Activated effector memory CD4-positive, alpha-beta T cell treated with anti-CD3 and anti-CD28 coated beads, Interleukin-2, amount 50 U/mL, for 16 hours (primary cell): ENCODE data around the gene IL13RA1.
"Not testable (repeated sequence)": the region's sequence is repeated elsewhere in the genome, so short reads cannot be mapped to it uniquely, and the experiment has no call there.

ENCODE experiments used
- DNase-seq: peaks from one replicate; pipeline ENCODE4 v3.0.0-alpha.2; 2020

The IL13RA1 gene

DNA sequence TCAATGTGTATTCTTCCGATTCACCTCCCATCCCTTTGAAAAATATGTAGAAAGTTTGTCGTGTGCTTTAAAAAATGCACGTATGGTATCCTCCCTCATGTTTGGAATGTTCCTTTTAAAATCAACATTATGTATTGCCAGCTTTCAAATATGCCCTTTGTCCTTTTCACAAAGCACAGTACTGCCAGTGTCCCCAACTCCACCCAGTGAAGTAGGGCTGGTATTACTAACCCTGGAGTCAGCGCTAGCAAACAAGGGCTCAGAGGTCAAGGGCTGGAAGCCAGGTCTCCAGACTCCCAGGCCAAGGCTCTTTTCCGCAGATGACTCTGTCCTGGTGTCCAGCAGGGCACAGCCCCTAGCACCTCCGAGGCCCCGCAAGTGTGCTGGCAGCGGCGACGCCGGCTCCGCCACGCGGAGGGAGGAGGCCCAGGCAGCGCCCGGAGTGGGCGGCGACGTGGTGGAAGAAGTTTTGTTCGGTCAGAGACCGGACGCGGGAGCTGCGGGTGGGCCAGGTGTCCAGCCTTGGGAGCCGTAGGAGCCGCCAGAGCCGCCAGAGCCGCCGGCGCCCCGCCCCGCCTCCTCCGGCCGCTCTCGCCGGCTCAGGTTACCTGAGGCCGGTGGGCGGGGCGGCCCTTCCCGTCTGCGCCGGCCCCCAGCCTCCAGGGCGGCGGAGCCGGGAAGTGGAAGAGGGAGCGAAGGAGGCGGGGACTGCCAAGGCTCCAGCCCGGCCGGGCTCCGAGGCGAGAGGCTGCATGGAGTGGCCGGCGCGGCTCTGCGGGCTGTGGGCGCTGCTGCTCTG is at the start of gene IL13RA1:
IL13RA1 (plus strand) TSS at position 720 of the 799 bp plus-strand sequence; CDS start at position 753, 33 bp downstream.
- peak; percentile 65 for DNase-seq

DNA sequence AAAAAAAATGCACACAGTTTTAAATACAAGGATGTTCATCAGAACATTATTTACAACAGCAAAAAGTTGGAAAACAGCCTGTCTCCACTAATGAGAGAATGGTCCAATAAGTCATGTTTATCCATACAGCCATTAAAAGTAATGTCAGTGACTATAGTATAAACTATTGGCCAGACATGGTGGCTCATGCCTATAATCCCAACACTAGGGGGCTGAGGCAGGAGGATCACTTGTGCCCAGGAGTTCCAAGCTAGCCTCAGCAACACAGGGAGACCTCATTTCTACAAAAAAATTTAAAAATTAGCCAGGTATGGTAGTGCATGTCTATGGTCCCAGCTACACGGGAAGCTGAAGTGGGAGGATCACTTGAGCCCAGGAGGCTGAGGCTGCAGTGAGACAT is 48.1 kb upstream of the IL13RA1 start:
- DNase-seq, result no peak

DNA sequence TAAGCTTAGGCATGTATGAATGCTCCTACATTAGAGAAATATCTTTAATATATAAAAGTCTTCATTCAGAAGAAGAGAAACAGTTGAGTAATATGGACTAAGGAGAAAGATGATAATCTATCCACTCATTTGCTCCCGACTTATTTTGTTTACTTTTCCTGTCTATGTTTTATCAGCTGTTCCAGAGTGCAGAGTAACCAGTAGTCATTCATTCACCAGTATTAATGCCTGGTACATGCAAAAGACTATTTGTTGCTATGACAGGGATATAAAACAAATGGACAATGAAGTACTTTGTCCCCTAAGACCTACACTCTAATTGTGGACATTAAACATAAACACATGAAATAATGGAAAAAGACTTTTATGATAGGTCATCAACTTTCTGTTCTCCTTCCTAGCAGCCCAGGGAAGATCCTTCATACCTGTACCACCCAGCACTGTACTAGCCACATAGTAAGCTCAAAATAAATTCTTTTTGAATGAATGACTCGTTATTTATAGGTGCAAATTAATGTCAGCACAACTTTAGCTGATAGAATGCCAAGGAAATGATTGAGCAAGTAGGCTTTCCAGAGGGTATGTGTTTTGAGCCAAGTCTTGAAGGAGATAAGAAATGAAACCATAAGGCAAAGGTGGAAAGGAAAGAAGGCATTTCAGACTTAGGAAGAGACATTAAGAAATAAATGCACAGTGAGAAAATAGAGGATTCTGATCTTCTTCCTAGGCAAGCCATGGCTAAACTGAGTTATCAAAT is 45.0 kb upstream of the IL13RA1 start:
- DNase-seq, result no peak

DNA sequence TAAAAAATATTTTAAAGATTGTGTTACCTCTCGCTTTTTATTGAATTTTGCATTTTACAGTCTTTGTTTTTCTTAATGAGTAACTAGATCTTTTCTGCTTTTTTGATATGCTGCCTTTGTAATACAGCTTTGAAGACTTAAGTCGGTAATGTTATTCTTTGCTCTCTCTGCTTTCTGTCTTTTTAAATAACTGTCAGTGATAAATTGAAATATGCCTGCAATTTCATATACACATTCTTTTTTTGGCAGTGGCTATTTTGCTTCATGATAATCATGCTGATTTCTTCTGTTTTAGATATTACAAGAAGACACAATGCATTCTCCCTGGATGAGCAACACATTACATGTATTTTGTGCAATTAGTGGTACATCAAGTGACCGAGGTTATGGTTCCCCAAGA is 42.0 kb upstream of the IL13RA1 start:
- no peak for DNase-seq

DNA sequence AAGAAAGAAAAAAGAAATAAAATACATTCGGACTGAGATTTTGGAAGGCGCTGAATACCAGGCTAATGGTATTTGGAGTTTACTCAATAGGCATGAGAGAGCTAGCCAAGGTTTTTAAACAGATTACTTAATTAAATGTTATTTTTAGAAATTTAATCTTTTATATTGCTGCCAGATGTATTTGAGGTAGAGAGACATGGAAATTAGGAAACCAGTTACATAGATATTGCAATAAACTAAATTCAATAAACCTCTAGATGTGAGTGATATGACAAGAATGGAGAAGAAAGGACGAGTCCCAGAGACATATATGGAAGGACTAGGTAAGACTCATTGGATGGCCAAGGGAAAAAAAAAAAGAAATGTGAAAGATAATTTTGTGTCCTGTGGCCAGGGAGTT is 38.5 kb upstream of the IL13RA1 start:
- no peak for DNase-seq

DNA sequence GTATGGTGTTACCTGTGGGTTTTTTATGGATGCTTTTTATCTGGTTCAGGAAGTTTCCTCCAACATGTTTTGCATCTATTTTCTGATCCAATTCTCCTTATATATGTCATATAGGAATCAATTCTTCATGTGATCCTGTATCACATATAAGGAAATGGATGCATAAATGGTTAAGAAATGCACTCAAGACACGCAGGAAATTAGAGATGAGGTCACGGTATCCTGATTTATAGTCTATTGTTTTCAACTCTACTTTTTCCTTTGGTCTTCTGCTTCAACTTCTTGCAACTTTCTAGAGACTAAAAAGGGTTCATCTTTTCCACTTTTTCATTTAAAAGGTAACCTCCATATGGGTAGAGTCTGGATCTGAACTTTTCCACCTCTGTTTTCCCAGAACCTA is 33.6 kb upstream of the IL13RA1 start:
- no peak for DNase-seq

DNA sequence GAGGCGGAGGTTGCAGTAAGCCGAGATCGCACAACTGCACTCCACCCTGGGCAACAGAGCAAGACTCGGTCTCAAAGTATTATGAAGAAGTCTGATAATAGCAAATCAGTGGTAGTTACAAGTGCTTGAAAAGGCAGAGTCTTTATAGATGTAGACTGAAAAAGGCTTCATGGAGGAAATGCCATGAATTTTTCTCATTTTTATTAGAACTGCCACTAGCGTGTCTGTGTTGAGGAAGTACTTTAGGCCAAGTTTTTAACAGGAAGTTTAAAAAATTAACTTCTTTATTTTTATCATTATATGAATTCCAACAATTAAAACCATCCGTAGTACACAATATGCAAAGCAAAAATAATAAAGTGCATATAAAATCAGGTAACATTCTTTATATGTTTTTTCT is 32.8 kb upstream of the IL13RA1 start:
- no peak for DNase-seq

DNA sequence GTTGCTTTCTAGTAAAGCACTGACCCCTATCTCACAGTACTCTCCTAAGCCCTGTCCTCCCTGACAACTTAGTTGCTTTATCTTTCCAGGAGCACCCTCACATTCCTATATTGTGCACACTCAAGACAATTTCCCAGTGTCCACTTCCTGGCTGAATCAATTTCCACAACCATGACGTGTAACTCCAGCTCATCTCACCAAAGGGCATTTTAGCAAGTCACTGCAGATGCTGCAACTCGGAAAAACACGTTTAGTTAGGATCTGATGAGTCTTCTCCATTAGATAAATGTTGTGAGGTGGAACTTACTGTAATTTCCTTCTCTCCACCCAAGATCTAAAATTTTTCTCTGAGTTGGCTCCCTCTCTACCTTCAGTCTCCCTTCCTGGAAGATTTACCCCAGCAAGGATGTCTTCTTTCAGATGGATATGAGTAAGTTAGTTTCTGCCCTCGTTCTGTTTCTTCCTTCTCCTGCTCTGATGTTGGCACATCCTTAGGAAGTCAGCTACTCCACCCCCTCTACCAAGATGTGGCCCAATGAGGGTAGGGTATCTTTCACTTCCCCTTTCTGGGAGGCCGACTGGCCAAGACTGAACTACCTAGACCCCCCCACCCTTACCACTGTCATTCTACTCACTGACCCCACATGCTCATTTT is 28.8 kb upstream of the IL13RA1 start:
- no peak for DNase-seq

DNA sequence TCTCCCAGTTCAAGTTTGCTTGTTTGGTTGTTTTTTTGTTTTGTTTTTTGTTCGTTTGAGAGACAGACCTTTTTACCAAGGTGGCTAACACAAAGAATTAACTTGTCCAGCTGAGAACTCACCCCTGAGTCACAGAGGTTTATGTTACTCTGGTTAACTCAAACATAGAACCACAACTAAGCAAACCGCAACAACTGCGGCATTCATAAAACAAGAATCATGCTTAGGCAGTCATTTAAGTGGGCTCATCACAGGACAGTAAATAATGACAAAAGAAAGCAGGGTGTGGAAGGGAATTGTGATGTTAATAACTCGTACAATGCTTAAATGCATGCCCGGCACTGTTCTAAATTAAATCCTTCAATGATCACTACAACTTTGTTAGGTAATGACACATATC is 24.7 kb upstream of the IL13RA1 start:
- no peak for DNase-seq

DNA sequence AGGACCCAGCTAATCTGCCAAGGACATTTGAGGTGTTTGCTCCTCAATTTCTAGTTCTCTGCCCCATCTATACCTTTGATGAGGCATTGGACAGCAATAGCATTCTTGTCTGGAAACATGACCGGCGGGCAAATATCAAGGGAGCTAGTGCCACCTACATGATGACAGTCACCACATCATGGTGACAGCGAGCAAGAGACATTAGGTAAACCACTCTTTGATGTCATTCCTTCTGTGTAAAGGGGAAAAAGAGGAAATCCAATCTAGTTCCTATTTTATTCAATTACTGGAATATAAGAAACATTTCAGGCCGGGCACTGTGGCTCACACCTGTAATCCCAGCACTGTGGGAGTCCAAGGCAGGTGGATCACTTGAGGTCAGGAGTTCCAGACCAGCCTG is 20.7 kb upstream of the IL13RA1 start:
- DNase-seq, result no peak

DNA sequence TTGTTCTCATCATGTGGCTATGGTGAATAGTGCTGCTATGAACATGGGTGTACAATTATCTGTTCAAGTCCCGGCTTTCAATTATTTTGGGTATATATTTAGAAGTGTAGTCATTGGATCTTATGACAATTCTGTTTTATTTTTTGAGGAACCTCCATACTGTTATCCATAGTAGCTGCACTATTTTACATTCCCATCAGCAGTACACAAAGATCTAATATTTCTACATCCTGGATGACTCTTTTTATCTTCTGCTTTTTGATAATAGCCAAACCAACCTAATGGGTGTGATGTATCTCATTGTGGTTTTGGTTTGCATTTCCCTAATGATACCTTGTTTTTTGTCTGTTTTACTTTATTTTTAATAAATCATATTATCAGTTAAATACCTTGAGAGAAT is 12.9 kb upstream of the IL13RA1 start:
- no peak for DNase-seq

DNA sequence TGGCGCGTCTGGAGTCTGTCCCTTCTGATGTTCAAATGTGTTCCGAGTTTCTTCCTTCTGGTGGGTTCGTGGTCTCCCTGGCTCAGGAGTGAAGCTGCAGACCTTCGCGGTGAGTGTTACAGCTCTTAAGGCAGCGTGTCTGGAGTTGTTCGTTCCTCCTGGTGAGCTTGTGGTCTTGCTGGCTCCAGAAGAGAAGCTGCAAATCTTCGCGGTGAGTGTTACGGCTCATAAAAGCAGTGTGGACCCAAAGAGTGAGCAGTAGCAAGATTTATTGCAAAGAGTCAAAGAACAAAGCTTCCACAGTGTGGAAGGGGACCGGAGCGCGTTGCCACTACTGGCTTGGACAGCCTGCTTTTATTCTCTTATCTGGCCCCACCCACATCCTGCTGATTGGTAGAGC is 11.5 kb upstream of the IL13RA1 start:
- DNase-seq, result not testable (repeated sequence)

DNA sequence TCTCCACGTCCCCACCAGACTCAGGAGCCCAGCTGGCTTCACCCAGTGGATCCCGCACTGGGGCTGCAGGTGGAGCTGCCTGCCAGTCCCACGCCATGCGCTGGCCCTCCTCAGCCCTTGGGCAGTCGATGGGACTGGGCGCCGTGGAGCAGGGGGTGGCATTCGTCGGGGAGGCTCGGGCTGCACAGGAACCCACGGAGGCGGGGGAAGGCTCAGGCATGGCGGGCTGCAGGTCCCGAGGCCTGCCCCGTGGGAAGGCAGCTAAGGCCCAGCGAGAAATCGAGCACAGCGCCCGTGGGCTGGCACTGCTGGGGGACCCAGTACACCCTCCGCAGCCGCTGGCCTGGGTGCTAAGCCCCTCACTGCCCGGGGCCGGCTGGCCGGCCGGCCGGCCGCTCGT is 10.6 kb upstream of the IL13RA1 start:
- not testable (repeated sequence) for DNase-seq

DNA sequence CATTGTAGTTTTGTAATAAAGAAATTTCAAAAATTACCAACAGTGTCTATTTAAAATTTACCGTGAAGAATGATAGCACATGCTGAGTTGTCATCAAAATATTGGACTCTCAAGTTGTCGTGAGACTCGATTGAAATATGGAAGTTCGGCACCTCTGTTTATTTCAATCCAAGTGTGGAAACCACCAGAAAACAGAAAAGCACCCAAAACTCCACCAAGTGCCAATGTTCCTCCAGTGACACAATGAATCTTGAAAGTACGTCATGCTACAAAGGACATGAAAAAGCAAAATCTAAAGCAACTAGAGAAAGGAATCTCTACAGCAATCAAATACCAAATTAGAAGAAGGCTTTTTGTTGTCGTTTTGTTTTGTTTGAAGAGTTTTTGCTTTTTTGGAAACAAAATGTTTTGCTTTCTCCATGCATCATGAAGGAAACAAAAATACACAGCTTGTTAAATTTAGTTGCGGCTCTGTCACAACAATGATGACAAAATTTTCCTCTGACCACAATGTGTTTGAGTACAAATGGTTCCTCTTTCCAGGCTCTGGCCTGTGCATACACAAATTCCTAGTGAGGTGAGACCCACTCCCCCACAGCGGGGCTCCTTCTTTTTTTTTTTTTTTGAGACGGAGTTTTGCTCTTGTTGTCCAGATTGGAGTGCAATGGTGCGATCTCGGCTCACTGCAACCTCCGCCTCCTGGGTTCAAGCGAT is 9.6 kb upstream of the IL13RA1 start:
- DNase-seq, result no peak

DNA sequence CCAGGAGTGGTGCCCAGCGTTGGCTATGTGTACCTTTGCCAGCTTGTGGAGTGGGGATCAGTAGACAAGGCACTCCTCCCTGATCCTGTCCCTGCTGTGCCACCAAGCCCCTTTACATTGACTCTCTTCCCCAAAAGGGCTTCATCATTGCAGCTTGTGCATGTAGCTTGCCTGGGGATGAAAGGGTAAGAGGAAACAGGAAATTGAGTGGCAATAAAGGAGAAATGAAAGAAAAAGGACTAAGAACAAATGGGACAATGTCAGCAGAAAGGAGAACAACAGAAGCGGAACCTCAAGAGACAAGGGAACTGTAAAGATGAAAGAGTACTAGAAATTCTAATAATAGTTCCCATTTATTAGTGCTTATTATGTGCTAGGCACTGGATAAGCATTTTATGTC is 8.7 kb upstream of the IL13RA1 start:
- no peak for DNase-seq

DNA sequence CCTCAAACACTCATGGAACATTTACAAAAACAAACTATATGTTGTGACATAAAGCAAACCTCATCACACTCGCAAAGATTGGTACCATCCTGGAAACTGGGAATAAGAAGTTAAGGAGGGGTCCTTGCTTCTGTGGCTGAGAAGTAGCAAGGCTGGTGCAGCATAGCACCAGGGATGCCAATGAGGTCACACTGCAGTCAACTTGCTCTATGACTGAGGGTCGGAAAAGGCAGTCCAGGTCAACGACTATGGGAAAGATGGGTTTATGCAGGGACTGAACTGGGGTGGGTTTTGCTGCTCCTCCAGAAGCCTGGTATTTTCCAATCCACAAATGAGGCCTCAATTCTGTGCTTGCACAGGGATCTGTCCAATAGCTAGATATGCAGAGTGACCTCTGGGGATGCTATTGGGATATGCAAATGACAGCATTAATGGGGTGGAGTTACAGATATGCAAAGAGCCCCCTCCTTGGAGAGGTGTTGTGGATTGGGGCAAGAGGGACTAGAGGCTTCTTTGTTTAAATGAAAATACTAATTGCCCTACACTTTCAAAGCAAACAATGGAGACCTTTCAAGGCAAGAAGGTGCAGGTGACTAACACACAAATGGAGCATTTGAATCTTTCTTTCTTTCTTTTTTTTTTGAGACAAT is 7.2 kb upstream of the IL13RA1 start:
- DNase-seq, result no peak

DNA sequence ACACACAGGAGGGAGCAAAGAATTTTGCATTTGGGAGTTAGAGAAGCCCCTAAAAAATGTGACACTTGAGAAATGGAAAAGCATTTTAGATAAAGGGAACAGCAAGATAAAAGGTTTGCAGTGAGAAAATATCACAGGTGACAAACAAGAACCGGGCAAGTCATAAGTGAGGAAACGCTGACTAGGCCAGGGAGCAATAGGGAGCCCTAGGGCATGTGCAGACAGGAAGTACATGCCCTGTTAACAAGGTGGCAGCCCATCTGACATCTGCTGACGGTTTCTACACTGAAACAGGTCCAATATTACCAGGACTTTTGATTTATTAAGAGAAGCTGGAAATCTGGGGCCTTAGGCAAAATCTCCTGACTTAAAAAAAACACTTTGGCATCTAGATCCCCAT is 4.0 kb upstream of the IL13RA1 start:
- DNase-seq, result no peak

DNA sequence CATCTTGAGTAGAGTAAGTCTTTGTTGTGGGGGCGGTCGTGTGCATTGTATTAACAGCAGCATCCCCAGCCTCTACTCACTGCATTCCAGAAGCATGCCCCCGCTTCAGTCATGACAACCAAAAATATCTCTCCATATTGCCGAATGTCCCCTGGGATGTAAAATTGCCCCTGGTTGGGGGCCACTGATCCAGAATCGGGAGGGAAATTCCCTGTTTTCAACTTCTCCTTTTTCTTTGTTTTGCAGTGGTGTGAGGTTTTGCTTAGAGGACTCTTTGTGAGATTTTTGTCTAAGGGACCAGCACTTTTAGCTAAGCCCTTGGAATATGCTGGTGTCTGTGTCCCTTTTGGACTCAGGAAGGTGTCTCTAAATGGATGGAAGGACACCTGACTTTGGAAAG is 3.0 kb upstream of the IL13RA1 start:
- DNase-seq, result no peak

DNA sequence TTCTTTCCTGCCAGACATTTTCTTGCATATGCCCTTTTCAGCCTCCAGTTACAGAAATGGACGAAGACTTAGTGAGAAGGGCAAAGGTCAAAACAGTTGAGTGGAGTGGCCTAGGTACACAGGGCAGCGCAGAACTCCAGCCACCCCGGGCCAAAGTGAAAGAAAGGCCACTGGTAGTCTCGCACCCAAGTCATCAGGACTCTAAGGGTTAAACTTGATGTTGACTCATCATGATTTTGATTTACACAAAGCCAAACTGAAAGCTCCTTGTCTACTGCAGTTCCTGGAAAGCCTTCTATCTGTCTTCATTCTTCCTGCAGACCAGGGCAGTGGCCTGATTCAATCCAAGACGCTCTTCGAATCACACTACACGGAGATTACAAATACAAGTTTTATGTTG is 2.6 kb upstream of the IL13RA1 start:
- no peak for DNase-seq

DNA sequence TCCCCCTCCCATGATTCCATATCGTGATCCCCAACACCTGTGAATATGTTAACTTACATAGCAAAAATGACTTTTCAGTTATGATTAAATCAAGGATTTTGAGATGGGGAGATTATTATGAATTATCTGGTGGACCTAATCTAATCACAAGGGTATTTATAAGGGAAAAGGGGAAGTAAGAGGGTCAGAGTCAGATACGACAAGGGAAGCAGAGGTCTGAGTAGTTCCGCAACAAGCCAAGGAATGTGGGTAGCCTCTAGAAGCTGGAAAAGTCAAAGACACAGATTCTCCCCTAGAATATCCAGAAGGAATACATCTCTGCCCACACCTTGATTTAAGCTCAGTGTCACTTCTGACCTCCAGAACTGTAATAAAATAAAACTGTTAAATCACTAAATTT is 1.0 kb upstream of the IL13RA1 start:
- DNase-seq, result no peak

DNA sequence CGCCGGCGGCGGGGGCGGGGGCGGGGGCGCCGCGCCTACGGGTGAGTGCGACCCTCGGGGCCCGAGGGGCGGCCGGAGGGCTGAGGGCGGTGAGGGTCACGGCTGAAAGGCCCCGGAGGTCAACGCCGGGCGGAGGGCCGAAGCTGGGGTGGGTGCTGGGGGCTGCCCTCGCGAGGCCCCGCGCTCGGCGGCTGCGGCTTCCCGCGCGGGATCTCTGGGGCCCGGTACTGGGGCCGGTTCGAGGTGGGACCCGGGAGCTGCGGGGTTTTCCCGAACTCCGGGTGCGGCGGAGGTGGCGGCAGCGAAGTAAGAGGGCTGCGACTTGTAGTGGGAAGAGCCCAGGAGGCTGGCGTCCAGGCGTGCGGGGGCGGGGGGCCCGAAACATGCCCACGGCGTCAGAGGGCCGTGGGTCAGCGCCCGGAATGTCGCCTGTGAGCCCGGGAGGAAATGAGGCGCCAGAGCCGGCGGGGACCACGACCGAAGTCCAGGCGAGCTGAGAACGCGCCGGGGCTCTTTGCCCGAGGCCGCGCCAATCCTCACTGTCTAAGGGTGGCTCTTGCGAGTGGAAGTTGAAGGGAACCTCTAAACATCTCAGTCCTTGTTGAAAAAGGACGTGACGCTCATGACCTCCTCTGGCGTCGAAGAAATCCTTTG is 407 bp downstream of the IL13RA1 start:
- no peak for DNase-seq

DNA sequence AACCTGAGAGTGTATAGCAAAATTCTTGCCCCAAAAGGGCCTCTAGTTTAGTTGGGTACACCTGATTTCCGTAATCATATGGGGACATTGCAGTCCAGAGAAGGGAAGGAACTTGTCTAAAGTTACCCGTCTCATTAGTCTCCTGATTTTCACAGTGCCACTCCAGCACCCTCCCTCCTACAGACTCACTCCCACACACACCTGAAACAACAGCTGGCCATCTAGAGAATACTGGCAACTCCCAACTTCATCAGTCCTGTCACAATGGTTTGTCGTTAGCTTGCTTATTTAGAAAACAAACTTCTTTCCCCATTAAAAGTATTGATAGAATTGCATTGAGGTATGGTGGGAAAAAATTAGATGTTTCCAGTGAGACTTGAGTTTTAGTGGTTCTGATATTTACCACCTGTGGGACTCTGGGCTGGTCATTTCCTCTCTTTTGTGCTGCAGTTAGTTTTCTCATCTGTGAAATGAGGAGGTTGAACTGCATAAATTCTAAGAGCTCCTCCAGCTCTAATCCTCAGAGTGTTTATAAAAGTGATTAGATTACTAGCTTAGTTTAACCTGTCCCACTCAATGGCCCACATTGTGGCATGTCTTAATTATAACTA is 1.7 kb downstream of the IL13RA1 start:
- no peak for DNase-seq
